GM12801 (cell line): ENCODE measurements around the gene PLCXD3.

ENCODE experiments used
- CTCF ChIP-seq: IDR thresholded peaks from one replicate; pipeline ENCODE4 v1.5.1; 2011; ENCODE audit warnings: control low read depth; ENCODE audit not compliant: insufficient read length; ENCODE audit errors: extremely low read depth

Gene PLCXD3

GRCh38 chr5:41345295-41345694, 165.1 kb downstream of the PLCXD3 start:
- no peak for TF ChIP-seq CTCF

- no peak for TF ChIP-seq CTCF
Measured at GRCh38 chr5:41339339-41339738, 171.1 kb downstream of the PLCXD3 start.

GRCh38 chr5:41338136-41338675, 172.2 kb downstream of the PLCXD3 start:
- TF ChIP-seq CTCF = no peak

GRCh38 chr5:41337724-41338123, 172.7 kb downstream of the PLCXD3 start:
- no peak for TF ChIP-seq CTCF

- TF ChIP-seq CTCF = no peak
Measured at GRCh38 chr5:41337216-41337615, 173.2 kb downstream of the PLCXD3 start.

- TF ChIP-seq CTCF = no peak
Measured at GRCh38 chr5:41336471-41336870, 173.9 kb downstream of the PLCXD3 start.

- no peak for TF ChIP-seq CTCF
Measured at GRCh38 chr5:41335596-41336181, 174.7 kb downstream of the PLCXD3 start.
